GM18526 (cell line): ENCODE data around the gene HIC2.
"Not testable (repeated sequence)": the region's sequence is repeated elsewhere in the genome, so short reads cannot be mapped to it uniquely, and the experiment has no call there.

ENCODE experiments used
- POLR2A ChIP-seq: IDR thresholded peaks from 3 replicates; pipeline ENCODE4 v1.6.1; 2011; ENCODE audit not compliant: insufficient read length; ENCODE audit errors: extremely low read depth

The HIC2 gene, protein sequence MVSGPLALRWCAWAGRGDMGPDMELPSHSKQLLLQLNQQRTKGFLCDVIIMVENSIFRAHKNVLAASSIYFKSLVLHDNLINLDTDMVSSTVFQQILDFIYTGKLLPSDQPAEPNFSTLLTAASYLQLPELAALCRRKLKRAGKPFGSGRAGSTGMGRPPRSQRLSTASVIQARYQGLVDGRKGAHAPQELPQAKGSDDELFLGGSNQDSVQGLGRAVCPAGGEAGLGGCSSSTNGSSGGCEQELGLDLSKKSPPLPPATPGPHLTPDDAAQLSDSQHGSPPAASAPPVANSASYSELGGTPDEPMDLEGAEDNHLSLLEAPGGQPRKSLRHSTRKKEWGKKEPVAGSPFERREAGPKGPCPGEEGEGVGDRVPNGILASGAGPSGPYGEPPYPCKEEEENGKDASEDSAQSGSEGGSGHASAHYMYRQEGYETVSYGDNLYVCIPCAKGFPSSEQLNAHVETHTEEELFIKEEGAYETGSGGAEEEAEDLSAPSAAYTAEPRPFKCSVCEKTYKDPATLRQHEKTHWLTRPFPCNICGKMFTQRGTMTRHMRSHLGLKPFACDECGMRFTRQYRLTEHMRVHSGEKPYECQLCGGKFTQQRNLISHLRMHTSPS

DNA sequence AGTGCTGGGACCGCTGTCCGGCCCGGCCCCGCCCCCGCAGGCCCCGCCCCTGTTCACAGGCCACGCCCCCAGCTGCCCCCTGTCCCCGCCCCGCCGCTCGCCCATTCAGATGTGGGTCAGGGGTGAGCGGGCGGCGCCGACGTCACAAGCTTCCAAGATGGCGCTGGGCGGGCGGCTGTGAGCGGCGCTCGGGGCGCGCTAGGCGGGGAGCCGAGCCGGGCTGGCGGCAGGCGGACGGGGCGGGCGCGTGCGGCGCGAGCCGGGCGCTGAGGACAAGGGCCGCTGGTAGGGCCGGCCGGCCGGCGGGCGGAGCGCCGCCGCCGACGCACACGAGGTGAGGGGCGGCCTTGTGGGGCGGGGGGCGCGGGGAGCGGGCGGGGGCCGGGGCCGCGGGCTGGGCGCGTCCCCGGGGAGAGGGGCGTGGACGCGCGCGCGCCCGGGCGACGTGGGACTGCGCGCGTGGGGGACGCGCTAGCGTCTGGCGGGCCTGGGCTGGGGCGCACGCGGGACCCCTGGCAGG, at the start of gene HIC2:
HIC2 (plus strand) TSS at position 145 of the 520 bp plus-strand sequence. CDS start 25,461 bp downstream, outside the sequence.
- TF ChIP-seq POLR2A, result not testable (repeated sequence)

DNA sequence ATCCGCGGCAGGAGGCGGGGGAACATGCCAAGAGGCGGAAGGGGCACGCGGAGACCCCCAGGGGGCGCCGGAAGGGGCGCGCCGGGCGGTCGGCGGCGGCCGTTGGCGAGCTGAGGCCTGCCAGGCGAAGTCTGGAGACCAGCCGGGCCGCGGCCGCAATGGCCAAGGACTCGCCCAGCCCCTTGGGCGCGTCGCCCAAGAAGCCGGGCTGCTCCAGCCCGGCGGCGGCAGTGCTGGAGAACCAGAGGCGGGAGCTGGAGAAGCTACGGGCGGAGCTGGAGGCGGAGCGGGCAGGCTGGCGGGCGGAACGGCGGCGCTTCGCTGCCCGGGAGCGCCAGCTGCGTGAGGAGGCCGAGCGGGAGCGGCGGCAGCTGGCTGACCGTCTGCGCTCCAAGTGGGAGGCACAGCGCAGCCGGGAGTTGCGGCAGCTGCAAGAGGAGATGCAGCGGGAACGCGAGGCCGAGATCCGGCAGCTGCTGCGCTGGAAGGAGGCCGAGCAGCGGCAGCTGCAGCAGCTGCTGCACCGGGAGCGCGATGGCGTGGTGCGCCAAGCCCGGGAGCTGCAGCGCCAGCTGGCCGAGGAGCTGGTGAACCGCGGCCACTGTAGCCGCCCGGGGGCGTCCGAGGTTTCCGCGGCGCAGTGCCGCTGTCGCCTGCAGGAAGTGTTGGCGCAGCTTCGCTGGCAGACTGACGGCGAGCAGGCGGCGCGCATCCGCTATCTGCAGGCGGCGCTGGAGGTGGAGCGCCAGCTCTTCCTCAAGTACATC, 33.3 kb upstream of the HIC2 start, which contains the start of gene RIMBP3B:
RIMBP3B (plus strand) TSS at position 51 of the 767 bp plus-strand sequence; CDS start at position 159, 108 bp downstream.
- not testable (repeated sequence) for TF ChIP-seq POLR2A

DNA sequence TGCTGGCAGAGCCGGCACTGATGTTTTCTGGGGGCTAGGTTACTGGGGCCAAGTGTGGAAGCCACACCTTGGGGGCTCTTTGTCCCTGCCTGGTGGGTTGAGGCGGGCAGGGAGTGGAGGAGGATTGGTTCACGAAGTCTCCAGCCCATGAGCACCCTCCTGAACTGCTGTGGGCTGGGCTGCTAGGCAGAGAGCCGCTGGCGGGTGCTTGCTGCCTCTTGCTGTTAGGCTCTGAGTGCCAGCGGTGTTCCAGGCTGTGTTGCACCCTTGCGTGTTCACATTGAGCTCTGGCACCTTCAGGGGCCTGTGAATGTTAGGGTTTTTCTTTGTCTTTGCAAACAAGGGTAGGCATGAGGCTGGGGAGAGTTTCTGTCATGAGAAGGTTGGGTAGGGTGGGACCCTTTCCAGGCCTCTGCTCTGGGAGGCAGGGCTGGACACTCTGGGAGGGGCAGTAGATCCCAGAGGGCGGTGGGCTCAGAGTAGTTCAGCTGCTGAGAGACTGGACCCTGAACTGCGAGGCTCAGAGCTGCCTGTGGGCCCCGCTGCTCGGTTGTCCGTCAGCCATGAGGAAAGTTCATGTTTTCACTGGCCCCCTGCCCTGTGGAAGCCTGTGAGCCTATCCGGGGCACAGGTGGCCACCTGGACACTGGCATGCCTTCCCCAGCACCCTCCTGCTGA, 26.0 kb downstream of the HIC2 start:
- TF ChIP-seq POLR2A, result no peak

DNA sequence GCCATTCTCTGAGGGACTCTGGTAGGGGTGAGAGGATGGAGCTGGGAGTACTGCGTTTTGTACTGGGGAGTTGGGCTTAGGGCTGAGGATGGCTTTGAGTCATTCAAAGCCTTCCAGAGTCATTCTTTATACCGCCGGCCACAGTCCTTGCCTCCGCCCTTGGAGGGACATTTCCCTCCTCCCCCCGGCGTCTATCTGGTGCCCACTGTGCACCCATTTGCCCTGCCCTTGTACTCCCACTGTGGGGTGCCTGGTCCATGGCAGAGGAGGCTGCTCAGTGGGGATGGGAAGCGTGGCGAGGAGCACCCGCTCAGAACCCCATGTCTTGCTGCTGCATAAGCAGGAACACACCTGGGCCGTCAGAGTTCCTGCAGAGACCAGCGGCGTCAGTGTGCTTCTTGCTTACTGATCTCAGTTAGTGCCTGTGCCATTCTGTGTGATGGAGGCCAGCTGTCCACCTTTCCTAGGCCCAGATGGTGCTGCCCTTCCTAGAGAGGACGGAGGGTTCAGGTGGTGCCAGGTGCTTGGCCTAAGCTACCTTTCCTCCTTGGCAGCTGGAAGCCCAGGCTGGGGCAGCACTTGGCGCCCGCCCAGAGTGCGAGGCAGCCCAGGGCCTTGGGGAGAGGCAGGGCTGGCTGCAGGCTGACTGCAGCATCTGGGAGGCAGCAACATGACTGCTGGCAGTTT, 26.7 kb downstream of the HIC2 start:
- TF ChIP-seq POLR2A, result no peak

DNA sequence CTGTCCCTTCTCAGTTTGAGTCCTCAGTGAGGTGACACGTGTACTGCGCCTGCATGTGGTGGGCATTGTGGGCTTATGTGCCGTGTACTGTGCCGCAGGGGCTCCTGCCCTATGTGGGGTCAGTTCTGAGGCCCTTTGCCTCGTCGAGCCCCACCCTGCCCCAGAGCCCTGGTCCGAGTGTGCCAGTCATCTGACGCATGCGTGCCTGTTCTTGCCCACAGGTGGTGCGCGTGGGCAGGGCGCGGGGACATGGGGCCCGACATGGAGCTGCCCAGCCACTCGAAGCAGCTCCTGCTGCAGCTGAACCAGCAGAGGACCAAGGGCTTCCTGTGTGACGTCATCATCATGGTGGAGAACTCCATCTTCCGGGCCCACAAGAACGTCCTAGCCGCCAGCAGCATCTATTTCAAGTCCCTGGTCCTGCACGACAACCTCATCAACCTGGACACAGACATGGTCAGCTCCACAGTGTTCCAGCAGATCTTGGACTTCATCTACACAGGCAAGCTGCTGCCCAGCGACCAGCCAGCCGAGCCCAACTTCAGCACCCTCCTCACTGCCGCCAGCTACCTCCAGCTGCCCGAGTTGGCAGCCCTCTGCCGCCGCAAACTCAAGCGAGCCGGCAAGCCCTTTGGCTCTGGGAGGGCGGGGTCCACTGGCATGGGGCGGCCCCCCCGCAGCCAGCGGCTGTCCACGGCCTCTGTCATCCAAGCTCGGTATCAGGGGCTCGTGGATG, 27.7 kb downstream of the HIC2 start:
- TF ChIP-seq POLR2A, result no peak

DNA sequence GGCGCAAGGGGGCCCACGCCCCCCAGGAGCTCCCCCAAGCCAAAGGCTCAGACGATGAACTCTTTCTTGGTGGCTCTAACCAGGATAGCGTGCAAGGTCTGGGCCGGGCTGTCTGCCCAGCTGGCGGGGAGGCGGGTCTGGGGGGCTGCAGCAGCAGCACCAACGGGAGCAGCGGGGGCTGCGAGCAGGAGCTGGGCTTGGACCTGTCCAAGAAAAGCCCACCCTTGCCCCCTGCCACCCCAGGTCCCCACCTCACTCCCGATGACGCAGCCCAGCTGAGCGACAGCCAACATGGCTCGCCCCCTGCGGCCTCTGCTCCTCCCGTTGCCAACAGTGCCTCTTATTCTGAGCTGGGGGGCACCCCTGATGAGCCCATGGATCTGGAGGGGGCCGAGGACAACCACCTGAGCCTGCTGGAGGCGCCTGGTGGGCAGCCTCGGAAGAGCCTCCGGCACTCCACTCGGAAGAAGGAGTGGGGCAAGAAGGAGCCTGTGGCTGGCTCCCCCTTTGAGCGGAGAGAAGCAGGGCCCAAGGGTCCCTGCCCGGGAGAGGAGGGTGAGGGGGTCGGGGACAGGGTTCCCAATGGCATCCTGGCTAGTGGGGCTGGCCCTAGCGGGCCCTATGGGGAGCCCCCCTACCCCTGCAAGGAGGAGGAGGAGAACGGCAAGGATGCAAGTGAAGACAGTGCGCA, 28.4 kb downstream of the HIC2 start:
- no peak for TF ChIP-seq POLR2A

DNA sequence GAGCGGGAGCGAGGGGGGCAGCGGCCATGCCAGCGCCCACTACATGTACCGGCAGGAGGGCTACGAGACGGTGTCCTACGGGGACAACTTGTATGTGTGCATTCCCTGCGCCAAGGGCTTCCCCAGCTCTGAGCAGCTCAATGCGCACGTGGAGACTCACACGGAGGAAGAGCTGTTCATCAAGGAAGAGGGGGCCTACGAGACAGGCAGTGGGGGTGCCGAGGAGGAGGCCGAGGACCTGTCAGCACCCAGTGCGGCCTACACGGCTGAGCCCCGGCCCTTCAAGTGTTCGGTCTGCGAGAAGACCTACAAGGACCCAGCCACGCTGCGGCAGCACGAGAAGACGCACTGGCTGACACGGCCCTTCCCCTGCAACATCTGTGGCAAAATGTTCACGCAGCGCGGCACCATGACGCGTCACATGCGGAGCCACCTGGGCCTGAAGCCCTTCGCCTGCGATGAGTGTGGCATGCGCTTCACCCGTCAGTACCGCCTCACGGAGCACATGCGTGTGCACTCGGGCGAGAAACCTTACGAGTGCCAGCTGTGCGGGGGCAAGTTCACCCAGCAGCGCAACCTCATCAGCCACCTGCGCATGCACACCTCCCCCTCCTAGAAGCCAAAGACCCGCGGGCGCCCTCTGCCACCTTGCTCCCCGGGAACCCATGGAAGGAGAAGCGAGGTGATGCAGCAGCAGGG, 29.1 kb downstream of the HIC2 start:
- TF ChIP-seq POLR2A, result no peak

DNA sequence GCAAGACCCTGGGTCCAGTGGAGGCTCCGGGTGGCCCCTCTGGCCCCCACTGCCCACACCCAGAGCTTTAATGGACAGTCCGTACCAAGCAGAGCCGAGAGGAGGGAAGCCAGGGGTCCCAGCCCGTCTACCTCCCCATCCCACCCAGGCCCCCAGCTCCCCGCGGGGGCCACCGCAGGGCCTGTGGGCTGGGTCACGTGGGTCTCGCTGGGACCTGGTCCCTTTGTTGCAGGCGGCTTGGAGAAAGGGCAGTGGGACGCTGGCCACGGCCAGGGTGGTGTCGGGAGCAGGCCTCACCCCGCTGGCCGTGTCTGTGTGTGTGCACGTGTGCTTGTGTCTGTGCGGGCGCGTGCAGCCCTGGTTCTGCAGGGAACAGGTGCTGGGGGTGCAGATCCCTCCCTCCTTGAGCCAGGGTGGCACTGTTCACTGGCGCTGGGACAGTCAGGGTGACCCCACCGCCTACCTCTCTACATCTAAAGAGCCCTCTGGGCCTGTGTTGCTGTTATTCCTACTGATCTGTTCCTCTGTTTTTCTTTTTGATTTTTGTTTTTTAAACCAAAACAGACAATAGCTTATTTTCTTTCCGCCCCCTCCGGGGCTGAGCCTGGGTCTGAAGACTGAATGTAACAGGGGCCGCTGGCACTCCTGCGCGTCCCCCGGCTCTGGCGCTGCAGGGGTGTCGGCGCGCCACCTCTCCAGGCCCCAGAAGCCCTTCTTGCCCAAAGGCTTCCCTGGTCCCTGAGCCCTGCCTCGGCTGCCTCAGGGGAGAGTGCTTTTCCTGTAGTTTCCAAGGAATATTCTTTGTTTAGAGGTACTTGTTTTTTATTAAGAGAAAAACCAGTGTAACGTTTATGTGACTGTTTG, 29.9 kb downstream of the HIC2 start:
- no peak for TF ChIP-seq POLR2A

DNA sequence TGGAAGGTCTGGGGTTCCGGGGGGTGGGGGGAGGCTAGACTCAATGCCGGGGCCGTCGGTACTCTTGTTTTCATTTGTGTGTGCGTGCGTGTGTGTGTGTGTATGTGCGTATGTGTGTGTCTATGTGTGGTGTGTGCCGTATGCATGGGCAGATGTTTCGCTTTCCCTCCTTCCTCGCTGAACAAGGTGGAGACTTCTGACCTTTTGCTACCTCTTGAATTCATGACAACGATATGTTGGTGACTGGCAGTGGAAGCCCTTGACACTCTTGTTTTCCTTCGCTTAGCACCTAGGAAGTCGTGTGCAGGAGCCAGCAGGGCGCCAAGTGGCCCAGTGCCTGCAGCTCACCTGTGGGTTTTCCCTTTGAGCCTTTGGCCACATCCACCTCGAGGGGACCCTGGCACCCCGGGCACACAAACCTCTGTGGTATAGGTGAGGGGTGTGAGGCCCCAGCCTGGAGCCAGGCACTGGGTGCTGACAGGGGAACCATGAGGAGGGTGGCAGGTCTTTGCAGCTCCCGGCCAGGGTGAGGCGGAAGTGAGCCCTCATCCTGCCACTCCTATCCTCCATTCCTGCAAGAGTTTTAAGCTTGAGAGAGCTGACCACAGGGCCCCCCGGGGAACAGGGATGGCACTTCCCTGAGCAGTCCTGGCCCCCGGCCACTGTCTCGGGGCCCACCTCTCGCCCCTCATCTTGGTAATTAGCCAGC, 30.7 kb downstream of the HIC2 start:
- TF ChIP-seq POLR2A, result no peak

DNA sequence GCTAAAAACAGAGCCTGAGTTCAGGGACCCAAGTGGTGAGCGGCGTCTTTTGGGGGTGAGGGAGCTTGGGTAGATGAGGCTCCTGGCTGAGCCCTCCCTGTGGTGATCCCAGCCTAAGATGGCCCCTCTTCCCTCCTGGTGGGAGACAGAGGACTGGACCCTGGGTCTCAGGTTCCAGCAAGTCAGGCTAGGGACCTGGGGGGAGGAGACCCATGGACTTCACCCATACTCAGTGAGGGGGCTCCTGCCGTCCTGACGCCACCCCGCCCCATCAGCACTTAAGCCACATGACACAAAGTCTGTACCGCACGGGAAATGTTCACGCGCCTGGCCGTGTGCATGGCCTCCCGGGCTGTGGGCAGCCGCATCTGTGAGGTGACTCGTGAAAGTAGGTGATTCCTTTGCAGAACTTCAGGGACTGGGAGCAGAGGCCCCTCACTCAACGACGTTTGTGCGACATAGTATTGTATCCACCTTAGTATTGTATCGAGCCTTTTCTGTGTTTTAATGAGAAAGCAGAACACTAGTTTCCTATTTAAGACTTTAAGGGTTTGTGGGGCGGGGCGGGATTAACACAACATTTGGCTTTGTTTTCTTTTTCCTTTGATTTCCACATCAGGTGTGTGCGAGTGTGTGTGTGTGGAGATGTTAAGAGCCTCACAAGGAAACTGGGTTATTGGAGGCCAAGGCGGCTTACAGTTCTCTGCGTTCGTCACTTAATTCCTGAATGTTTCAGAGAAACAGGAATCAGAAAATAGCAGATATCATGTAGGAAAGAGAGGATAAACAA, 31.7 kb downstream of the HIC2 start:
- TF ChIP-seq POLR2A, result no peak
